Skeletal muscle satellite cell (primary cell): ENCODE results near the gene ANXA1.

Experiments
- H3K27me3 ChIP-seq: 2 replicates; pipeline ENCODE4 v1.7.0; 2013; ENCODE audit warnings: low read length; ENCODE audit not compliant: control insufficient read depth, insufficient read depth
- H3K36me3 ChIP-seq: 2 replicates; pipeline ENCODE4 v1.7.0; 2013; ENCODE audit warnings: mild to moderate bottlenecking, control low read depth, low read length; ENCODE audit not compliant: insufficient read depth
- H3K4me1 ChIP-seq: 2 replicates; pipeline ENCODE4 v1.7.0; 2013; ENCODE audit warnings: low read length; ENCODE audit not compliant: control insufficient read depth, insufficient read depth
- H3K4me2 ChIP-seq: 2 replicates; pipeline ENCODE4 v1.7.0; 2013; ENCODE audit warnings: mild to moderate bottlenecking, low read length
- H3K4me3 ChIP-seq: 2 replicates; pipeline ENCODE4 v1.7.0; 2013; ENCODE audit warnings: low read length
- H3K9ac ChIP-seq: 2 replicates; pipeline ENCODE4 v1.7.0; 2013; ENCODE audit warnings: mild to moderate bottlenecking, low read depth, low read length, moderate library complexity
- H3K9me3 ChIP-seq: replicated peaks from 2 replicates; pipeline ENCODE4 v1.7.0; 2013; ENCODE audit warnings: mild to moderate bottlenecking, control low read depth, low read length

Gene ANXA1

DNA sequence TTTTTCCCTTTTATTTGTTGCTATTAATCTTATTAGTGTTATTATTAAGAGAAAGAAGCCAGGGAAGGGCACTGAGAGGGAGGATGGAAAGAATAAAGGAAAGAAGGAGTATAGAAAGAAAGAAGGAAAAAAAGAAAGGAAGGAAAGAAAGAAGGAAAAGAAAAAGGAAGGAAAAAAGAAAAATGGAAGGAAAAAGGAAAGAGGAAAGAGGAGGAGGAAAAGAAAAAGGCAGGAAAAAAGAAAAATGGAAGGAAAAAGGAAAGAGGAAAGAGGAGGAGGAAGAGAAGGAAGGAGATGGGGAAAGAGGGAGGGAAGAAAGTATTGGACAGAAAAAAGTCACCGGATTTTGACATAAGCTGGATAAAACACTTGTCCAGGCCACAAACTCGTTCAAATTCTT is 47.8 kb downstream of the ANXA1 start:
- no peaks in the 10 kb centered on the region for H3K4me1 ChIP-seq
- H3K9ac ChIP-seq: no peak overlapping the region
- peaks cover 14% of the 10 kb centered on the region for H3K27me3 ChIP-seq
- H3K36me3 ChIP-seq: no peaks in the 10 kb centered on the region
- no peak overlapping the region for H3K4me3 ChIP-seq
- H3K4me2 ChIP-seq: no peak overlapping the region
- no peaks in the 10 kb centered on the region for H3K9me3 ChIP-seq

DNA sequence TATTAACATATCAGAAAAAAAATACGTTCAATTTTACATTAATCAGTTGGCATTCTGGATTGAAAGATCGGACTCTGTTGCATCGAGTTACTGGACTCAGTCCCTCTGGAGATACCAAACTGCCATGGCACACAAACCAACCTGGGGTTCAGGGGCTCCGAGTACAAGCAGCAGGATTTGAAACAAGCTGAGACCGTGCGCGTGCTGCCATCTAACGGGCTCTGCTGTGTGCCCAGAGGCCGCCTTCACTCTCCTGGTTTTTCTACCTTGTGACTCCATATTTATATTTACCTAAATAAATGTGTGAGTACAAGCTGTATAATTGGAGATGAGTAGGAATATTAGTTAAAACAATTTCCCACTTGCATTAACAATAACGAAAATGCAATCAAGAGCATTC is 48.2 kb downstream of the ANXA1 start:
- Histone ChIP-seq H3K36me3 (no peaks in the 10 kb centered on the region), H3K4me1 (no peaks in the 10 kb centered on the region), H3K27me3 (peaks cover 14% of the 10 kb centered on the region), H3K9me3 (no peaks in the 10 kb centered on the region), H3K9ac (no peak overlapping the region), H3K4me3 (no peak overlapping the region), H3K4me2 (no peak overlapping the region)

GRCh38 chr9:73200694-73201452 is 49.2 kb downstream of the ANXA1 start:
- Histone ChIP-seq H3K4me2 (no peak overlapping the region), H3K9me3 (no peaks in the 10 kb centered on the region), H3K36me3 (no peaks in the 10 kb centered on the region), H3K9ac (no peak overlapping the region), H3K27me3 (peaks cover 14% of the 10 kb centered on the region), H3K4me3 (no peak overlapping the region), H3K4me1 (no peaks in the 10 kb centered on the region)

DNA sequence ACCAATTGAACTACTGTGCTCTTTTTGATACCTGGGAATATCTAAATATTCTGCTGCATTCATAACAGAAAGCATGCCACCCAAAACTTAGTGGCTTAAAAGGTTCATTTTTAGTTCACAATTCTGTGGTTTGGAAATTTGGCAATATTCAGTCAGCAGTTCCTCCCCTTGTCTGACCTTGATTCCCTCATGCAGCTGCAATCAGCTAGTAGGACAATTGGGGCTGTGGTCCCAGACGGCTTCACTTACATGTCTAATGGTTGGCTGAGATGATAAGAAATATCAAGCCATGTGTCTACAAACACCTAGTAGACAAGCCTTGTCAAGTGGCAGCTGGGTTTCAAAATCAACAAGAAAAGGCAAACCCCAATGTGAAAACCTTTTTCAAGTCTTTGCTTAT is 51.3 kb downstream of the ANXA1 start:
- no peak overlapping the region for H3K9ac ChIP-seq
- no peaks in the 10 kb centered on the region for H3K36me3 ChIP-seq
- peaks cover 14% of the 10 kb centered on the region for H3K27me3 ChIP-seq
- H3K4me2 ChIP-seq: no peak overlapping the region
- no peaks in the 10 kb centered on the region for H3K4me1 ChIP-seq
- no peak overlapping the region for H3K4me3 ChIP-seq
- H3K9me3 ChIP-seq: no peaks in the 10 kb centered on the region

DNA sequence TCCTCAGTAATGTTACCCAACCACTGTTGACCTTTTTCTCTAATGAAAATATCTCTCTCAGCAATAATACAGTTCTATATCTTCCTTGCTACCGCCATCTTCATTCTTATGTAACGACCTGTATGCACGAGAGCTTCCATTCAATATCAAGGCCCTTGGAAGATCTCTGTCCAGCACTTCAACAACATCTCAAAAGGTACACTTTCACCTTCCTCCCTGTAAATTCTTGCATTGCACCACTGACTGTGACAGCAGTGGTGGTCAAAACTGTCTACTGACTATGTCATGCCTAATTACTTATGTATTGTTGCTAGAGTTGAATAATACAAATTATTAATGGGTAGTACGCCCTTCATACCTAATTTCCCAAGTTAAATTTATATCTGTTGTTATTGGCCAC is 53.3 kb downstream of the ANXA1 start:
- Histone ChIP-seq H3K36me3 (no peaks in the 10 kb centered on the region), H3K27me3 (peaks cover 14% of the 10 kb centered on the region), H3K9me3 (no peaks in the 10 kb centered on the region), H3K9ac (no peak overlapping the region), H3K4me1 (no peaks in the 10 kb centered on the region), H3K4me2 (no peak overlapping the region), H3K4me3 (no peak overlapping the region)

DNA sequence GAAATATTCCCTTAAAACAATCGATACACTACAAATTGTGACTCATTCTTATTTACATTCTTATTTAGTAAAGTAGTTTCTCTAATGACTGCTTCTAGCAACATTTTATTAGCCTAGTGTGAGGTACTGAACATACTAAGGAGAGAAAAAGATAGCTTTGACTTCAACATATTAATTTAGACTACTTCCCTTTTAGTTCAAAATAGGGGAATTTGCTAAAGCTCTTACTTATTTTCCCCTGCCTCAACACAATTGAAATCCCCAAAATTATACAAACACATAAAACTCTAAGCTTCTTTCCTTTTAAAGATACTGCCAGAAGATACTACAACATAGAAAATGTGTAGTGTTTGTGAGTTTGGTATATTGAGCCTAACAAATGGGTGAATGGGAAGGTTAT is 55.2 kb downstream of the ANXA1 start:
- H3K4me2 ChIP-seq: no peak overlapping the region
- H3K4me3 ChIP-seq: no peak overlapping the region
- H3K27me3 ChIP-seq: peaks cover 12% of the 10 kb centered on the region
- no peak overlapping the region for H3K9ac ChIP-seq
- H3K4me1 ChIP-seq: no peaks in the 10 kb centered on the region
- H3K9me3 ChIP-seq: no peaks in the 10 kb centered on the region
- no peaks in the 10 kb centered on the region for H3K36me3 ChIP-seq

GRCh38 chr9:73210886-73211666 is 59.4 kb downstream of the ANXA1 start:
- H3K9ac ChIP-seq: no peak overlapping the region
- no peaks in the 10 kb centered on the region for H3K36me3 ChIP-seq
- no peaks in the 10 kb centered on the region for H3K4me1 ChIP-seq
- no peak overlapping the region for H3K4me3 ChIP-seq
- H3K9me3 ChIP-seq: no peaks in the 10 kb centered on the region
- no peak overlapping the region for H3K4me2 ChIP-seq
- H3K27me3 ChIP-seq: peaks cover 26% of the 10 kb centered on the region

DNA sequence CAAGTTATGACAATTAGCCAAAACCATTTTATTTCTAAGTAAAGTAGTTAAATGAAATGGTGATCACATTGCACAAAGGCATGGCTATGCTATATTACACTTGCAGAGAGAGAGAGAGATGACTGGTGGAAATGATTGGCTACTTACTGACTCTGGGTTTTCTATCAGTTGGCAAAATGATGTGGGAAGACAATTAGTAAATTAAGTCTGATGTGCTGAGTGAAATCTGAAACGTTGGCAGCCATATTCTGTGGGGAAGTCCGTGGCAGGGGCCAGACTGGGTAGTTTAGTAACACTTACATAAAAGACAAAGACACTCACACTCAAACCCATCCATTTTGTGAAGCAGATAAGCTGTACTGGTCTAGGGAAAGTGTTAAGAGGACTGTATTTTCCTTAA is 61.6 kb downstream of the ANXA1 start:
- Histone ChIP-seq H3K4me3 (no peak overlapping the region), H3K9me3 (no peaks in the 10 kb centered on the region), H3K4me2 (no peak overlapping the region), H3K4me1 (no peaks in the 10 kb centered on the region), H3K27me3 (peaks cover 32% of the 10 kb centered on the region), H3K36me3 (no peaks in the 10 kb centered on the region), H3K9ac (no peak overlapping the region)

DNA sequence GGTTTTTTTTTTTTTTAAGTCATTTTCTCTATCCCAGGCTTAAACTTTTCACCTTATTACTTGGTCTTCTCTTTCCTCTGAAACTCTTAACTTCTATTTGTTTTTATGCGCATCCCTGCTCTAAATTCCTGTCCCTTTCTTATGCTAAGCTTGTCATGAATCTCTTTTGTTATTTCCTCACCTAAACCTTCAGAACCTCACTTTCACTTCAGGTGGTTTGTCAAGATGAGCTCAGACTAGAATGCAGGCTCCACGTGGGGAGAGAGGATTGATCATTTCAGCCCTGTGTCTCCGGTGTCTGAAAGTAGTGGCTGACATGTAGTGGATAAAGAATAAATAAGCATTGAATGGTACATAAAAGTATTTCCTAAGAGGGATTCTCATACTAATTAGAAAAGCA is 63.6 kb downstream of the ANXA1 start:
- H3K4me2 ChIP-seq: no peak overlapping the region
- no peak overlapping the region for H3K9ac ChIP-seq
- no peaks in the 10 kb centered on the region for H3K9me3 ChIP-seq
- no peak overlapping the region for H3K4me3 ChIP-seq
- peaks cover 7% of the 10 kb centered on the region for H3K4me1 ChIP-seq
- no peaks in the 10 kb centered on the region for H3K36me3 ChIP-seq
- H3K27me3 ChIP-seq: peaks cover 32% of the 10 kb centered on the region

DNA sequence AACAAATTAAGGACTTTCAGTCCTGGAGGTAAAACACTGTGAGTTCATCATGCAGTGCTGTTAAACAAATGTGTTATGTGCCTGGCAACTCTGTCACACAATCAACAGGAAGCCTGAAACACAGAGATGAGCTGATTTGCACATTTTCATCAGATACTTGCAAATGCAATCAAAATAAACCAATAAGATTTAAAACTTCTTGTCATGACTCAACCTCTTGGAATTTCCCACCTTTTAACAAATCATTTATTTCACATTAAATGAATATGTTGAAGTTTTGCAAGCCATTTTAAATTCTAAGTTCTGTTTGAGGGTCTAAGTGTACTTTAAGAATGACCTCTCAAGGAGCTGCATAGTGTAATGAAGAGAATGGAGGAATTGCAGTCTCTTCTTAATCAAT is 64.4 kb downstream of the ANXA1 start:
- Histone ChIP-seq H3K27me3 (peaks cover 32% of the 10 kb centered on the region), H3K9ac (no peak overlapping the region), H3K9me3 (no peaks in the 10 kb centered on the region), H3K4me1 (peaks cover 7% of the 10 kb centered on the region), H3K36me3 (no peaks in the 10 kb centered on the region), H3K4me3 (no peak overlapping the region), H3K4me2 (no peak overlapping the region)
